ENCODE data around the gene HIBADH. TPM values are rescaled to one million over a fixed set of nuclear protein-coding genes. Genes with fewer than 3 reads are reported as not detected.
A peak's percentile ranks its signal among the peaks of the same experiment; 100 is the strongest.
"Not testable (repeated sequence)": the region's sequence is repeated elsewhere in the genome, so short reads cannot be mapped to it uniquely, and the experiment has no call there.

The HIBADH gene
- total RNA-seq, 2 donors from 2014 or later, result 28.2 to 44.4 TPM

- Histone ChIP-seq H3K27ac (no peak overlapping the region), H3K4me1 (no peaks in the 10 kb centered on the region)
- intact Hi-C loops (cut with DNase I), result loop anchor here (5.0 to 10.0 kb wide), 3 partner anchors 90 to 337 kb away; no protein-coding TSS in a partner anchor
Observed at GRCh38 chr7:27685209-27685608, 22.5 kb upstream of the HIBADH start.

GRCh38 chr7:27684491-27684890, 21.8 kb upstream of the HIBADH start:
- TF ChIP-seq CTCF (IDR thresholded peaks at IDR 0.05), result no peak
- no peaks in the 10 kb centered on the region for H3K9me3 ChIP-seq
- no peaks in the 10 kb centered on the region for H3K4me1 ChIP-seq
- intact Hi-C loops (cut with DNase I), result loop anchor here (10.0 kb wide), 2 partner anchors 90 to 240 kb away; no protein-coding TSS in a partner anchor
- H3K4me3 ChIP-seq, result no peak overlapping the region
- no peaks in the 10 kb centered on the region for H3K36me3 ChIP-seq
- no peaks in the 10 kb centered on the region for H3K27me3 ChIP-seq
- no peak overlapping the region for H3K9ac ChIP-seq (ENCODE audit: low read depth in 2 of 2, low read length in 2 of 2)
- DNase-seq, result no peak
- no peak overlapping the region for H3K27ac ChIP-seq

More at GRCh38 chr7:27685209-27685608, 22.5 kb upstream of the HIBADH start:
- no peaks in the 10 kb centered on the region for H3K27me3 ChIP-seq
- no peak overlapping the region for H3K9ac ChIP-seq (ENCODE audit: low read depth in 2 of 2, low read length in 2 of 2)
- no peak for DNase-seq
- H3K36me3 ChIP-seq, result no peaks in the 10 kb centered on the region
- no peaks in the 10 kb centered on the region for H3K9me3 ChIP-seq
- no peak for TF ChIP-seq CTCF (IDR thresholded peaks at IDR 0.05)
- no peak overlapping the region for H3K4me3 ChIP-seq

GRCh38 chr7:27680610-27681009, 17.9 kb upstream of the HIBADH start:
- intact Hi-C loops (cut with DNase I), result loop anchor here (10.0 kb wide), 2 partner anchors 94 to 244 kb away; no protein-coding TSS in a partner anchor
- H3K4me3 ChIP-seq, result no peak overlapping the region
- no peaks in the 10 kb centered on the region for H3K9me3 ChIP-seq
- no peak overlapping the region for H3K27ac ChIP-seq
- no peak overlapping the region for H3K9ac ChIP-seq (ENCODE audit: low read depth in 2 of 2, low read length in 2 of 2)
- no peaks in the 10 kb centered on the region for H3K4me1 ChIP-seq
- TF ChIP-seq CTCF (IDR thresholded peaks at IDR 0.05), result no peak
- no peaks in the 10 kb centered on the region for H3K27me3 ChIP-seq
- DNase-seq, result no peak
- H3K36me3 ChIP-seq, result no peaks in the 10 kb centered on the region

GRCh38 chr7:27678617-27679260, 16.1 kb upstream of the HIBADH start:
- no peak for DNase-seq
- no peaks in the 10 kb centered on the region for H3K27me3 ChIP-seq
- H3K36me3 ChIP-seq, result no peaks in the 10 kb centered on the region
- intact Hi-C loops (cut with DNase I), result no loop called here
- H3K4me3 ChIP-seq, result no peak overlapping the region
- peak overlapping the region; percentile 67 for H3K27ac ChIP-seq
- no peak for TF ChIP-seq CTCF (IDR thresholded peaks at IDR 0.05)
- H3K4me1 ChIP-seq, result no peaks in the 10 kb centered on the region
- no peaks in the 10 kb centered on the region for H3K9me3 ChIP-seq
- H3K9ac ChIP-seq (ENCODE audit: low read depth in 2 of 2, low read length in 2 of 2), result no peak overlapping the region

- Histone ChIP-seq H3K4me3 (no peak overlapping the region), H3K9me3 (no peaks in the 10 kb centered on the region), H3K27me3 (no peaks in the 10 kb centered on the region), H3K27ac (peak overlapping the region; percentile 67), H3K4me1 (no peaks in the 10 kb centered on the region), H3K9ac (ENCODE audit: low read depth in 2 of 2, low read length in 2 of 2) (no peak overlapping the region), H3K36me3 (no peaks in the 10 kb centered on the region)
- no peak for TF ChIP-seq CTCF (IDR thresholded peaks at IDR 0.05)
- intact Hi-C loops (cut with DNase I), result no loop called here
- peak; percentile 38 for DNase-seq
Observed at GRCh38 chr7:27677912-27678612, 15.4 kb upstream of the HIBADH start.

- H3K9ac ChIP-seq (ENCODE audit: low read depth in 2 of 2, low read length in 2 of 2); H3K4me1 ChIP-seq; intact Hi-C loops (cut with DNase I); H3K4me3 ChIP-seq; H3K27me3 ChIP-seq; H3K36me3 ChIP-seq; H3K9me3 ChIP-seq; DNase-seq; H3K27ac ChIP-seq: not testable (repeated sequence)
Observed at GRCh38 chr7:27674126-27674525, 11.4 kb upstream of the HIBADH start.
